GM13976 (cell line): ENCODE data around the gene POLA1.

Experiments
- DNase-seq: peaks from one replicate; pipeline ENCODE4 v3.0.0; 2012; ENCODE audit warnings: low spot score
- in situ Hi-C: fragments of 300-500 bp; cut with MboI; formaldehyde crosslinking; loops from one replicate; pipeline ENCODE4 v1.12.0; 2022; ENCODE audit warnings: low sequenced_read_pairs, mixed read lengths, inconsistent platforms; ENCODE audit not compliant: unreplicated experiment
- TF ChIP-seq, protein P1 (sequence below): IDR thresholded peaks from 2 replicates; pipeline ENCODE4 v1.5.1; 2012; ENCODE audit warnings: borderline replicate concordance, mild to moderate bottlenecking; ENCODE audit not compliant: insufficient read depth; ENCODE audit errors: extremely low read depth, missing control alignments, control extremely low read depth

POLA1 gene

DNA sequence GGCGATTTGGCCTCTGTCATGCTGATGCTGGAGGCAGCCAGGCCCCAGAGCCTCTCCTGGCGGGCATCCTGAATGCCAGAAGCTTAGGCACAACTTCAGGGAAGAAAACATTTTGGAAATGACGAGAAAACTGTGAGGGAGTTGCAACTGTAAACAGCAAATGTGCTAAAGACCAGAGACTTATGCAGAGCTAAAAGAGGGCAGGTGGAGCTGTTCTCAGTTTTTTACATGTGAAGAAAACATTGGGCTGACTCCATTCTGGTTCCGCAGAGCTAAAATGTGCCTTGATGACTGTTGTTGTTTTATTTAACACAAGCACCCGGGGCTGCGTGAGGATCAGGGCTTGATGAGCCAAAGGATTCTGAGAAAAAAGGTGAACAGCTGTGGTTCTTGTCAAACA lies 332.9 kb downstream of the POLA1 start:
- DNase-seq, result no peak
- TF ChIP-seq, protein P1, sequence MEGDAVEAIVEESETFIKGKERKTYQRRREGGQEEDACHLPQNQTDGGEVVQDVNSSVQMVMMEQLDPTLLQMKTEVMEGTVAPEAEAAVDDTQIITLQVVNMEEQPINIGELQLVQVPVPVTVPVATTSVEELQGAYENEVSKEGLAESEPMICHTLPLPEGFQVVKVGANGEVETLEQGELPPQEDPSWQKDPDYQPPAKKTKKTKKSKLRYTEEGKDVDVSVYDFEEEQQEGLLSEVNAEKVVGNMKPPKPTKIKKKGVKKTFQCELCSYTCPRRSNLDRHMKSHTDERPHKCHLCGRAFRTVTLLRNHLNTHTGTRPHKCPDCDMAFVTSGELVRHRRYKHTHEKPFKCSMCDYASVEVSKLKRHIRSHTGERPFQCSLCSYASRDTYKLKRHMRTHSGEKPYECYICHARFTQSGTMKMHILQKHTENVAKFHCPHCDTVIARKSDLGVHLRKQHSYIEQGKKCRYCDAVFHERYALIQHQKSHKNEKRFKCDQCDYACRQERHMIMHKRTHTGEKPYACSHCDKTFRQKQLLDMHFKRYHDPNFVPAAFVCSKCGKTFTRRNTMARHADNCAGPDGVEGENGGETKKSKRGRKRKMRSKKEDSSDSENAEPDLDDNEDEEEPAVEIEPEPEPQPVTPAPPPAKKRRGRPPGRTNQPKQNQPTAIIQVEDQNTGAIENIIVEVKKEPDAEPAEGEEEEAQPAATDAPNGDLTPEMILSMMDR, result no peak
- in situ Hi-C loops, result no loop called here

DNA sequence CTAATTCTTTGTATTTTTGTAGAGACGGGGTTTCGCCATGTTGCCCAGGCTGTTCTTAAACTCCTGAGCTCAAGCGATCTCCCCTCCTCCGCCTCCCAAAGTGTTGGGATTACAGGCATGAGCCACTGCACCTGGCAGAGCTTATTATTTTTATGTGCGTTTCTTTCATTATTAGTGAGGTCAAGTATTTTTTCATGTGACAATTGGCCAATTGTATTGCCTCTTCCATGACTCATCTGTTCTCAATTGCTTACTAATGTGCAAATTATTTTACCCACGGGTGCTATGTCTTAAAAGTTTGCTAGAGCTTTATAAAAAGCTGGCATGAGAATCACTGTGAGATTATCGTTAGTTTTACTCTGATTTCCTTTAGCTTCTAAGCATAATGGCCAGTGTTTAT lies 335.0 kb downstream of the POLA1 start:
- in situ Hi-C loops, result no loop called here
- TF ChIP-seq, protein P1, result no peak
- DNase-seq, result no peak

DNA sequence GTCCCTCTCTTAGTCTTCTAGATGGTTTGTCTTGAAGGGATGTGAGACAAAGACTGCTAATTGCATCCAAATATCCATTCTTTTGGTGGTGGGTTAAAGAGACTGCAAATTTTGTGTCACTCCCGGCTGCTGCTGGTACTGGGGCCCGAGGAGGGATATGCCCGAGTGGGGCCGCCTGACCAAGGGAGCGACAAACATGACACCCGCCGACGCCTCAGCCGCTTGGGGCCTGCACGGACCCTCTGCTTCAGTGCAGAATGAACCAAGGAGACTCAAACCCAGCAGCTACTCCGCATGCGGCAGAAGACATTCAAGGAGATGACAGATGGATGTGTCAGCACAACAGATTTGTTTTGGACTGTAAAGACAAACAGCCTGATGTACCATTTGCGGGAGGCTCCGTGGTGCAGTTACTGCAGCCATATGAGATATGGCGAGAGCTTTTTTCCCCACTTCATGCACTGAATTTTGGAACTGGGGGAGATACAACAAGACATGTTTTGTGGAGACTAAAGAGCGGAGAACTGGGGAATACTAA lies 335.6 kb downstream of the POLA1 start:
- DNase-seq, result no peak
- in situ Hi-C loops, result no loop called here
- TF ChIP-seq, protein P1, result no peak

DNA sequence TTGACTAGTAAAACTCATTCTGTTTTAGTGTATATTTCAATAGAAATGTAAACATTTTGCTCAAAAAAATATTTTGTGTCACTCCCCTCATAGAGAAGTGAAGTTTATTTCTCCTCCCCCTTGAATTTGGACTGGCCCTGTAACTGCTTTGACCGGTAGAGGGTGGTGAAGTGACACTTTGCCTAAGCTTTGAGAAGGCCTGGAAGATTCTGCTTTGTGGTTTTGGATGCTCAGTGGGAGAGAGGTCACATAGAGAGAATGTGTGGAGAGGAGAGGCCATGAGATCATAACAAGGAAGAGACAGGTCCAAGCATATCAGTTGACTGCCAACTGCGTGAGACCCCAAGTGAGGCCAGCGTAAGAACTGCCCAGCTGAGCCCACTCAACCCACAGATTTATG lies 341.2 kb downstream of the POLA1 start:
- no peak for DNase-seq
- in situ Hi-C loops, result no loop called here

DNA sequence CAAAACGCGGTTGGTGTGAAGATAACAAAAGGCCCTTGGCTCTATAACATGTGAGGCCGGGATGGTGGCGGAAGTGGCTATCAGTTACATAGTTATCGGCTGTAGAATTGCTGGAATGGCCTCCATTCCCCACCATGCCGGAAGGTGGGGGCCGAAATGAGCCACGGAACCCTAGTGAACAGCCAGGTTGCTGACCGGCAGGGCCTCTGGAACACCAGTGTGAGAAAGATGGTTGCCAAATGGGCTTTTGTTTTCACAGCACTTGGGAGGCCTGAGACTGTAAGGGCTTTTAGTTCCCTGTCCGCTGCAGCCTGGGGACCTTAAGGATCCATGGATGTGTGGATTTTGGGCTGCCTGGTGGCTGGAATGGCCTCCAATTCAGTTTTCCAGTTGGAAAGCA lies 345.3 kb downstream of the POLA1 start:
- DNase-seq, result no peak
- in situ Hi-C loops, result no loop called here
- TF ChIP-seq, protein P1, result no peak

More for the DNA sequence above, 341.2 kb downstream of the POLA1 start:
- TF ChIP-seq, protein P1, result no peak

DNA sequence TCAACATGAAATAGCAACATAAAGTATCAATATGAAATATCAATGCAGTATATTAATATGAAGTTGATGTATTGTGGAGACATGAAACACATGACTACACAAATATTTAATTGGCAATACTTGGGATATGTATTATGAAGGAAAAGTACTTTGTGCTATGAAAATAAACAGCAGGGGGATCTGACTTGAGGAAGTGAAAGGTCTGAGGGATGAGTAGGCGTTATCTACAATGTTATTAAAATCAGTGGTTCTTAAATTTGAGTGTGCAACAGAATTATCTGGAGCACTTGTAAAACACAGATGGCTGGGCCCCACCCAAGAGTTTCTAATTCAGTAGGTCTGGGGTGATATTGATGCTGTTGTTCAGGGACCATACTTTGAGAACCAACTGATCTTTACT lies 349.5 kb downstream of the POLA1 start:
- in situ Hi-C loops, result no loop called here
- TF ChIP-seq, protein P1, result no peak
- no peak for DNase-seq
